A204.1 (cell line): Measurements from ENCODE around the gene TENT4B.

ENCODE experiments used
- FAIRE-seq: peaks from 2 replicates; lab custom pipeline; 2012; peaks lifted over from hg19 to GRCh38; lab: Jason Lieb, UNC

TENT4B gene

GRCh38 chr16:50272111-50272571, 119.0 kb downstream of the TENT4B start:
- FAIRE-seq = no peak

GRCh38 chr16:50272687-50273381, 119.7 kb downstream of the TENT4B start:
- no peak for FAIRE-seq

GRCh38 chr16:50273382-50273690, 120.2 kb downstream of the TENT4B start:
- no peak for FAIRE-seq

GRCh38 chr16:50273888-50274325, 120.8 kb downstream of the TENT4B start:
- FAIRE-seq = no peak

GRCh38 chr16:50274326-50275097, 121.4 kb downstream of the TENT4B start:
- FAIRE-seq = no peak

- no peak for FAIRE-seq
Measured at GRCh38 chr16:50275098-50275415, 122.0 kb downstream of the TENT4B start.

GRCh38 chr16:50275428-50276325, 122.6 kb downstream of the TENT4B start:
- no peak for FAIRE-seq

GRCh38 chr16:50276326-50276640, 123.2 kb downstream of the TENT4B start:
- FAIRE-seq = no peak

GRCh38 chr16:50276801-50277555, 123.9 kb downstream of the TENT4B start:
- FAIRE-seq = no peak

- FAIRE-seq = no peak
Measured at GRCh38 chr16:50278251-50278650, 125.1 kb downstream of the TENT4B start.

- FAIRE-seq = no peak
Measured at GRCh38 chr16:50279504-50279865, 126.4 kb downstream of the TENT4B start.

- no peak for FAIRE-seq
Measured at GRCh38 chr16:50280932-50281331, 127.8 kb downstream of the TENT4B start.
